Measurements from ENCODE around the gene RBM12. TPM values are rescaled to one million over a fixed set of nuclear protein-coding genes. Genes with fewer than 3 reads are reported as not detected.

Gene RBM12
- total and polyA plus RNA-seq, 7 experiments from 2014 or later = 48.9 to 122 (median 113) TPM

Other genes starting within 250 kb of the RBM12 start
- gene GDF5, start 226.7 kb downstream of the RBM12 start, total RNA-seq = under 1 TPM in 1 of 5 experiments, not detected in 4; 0.13 TPM
- not detected for gene GDF5, start 226.7 kb downstream of the RBM12 start, polyA plus RNA-seq
- 10 to 100 TPM; 34.5 to 75.0 (median 70.7) TPM for gene CEP250, start 209.3 kb downstream of the RBM12 start, total RNA-seq
- gene CEP250, start 209.3 kb downstream of the RBM12 start, polyA plus RNA-seq = 10 to 100 TPM in 1 of 2 donors, 1 to 10 TPM in 1; 7.7 to 19.0 TPM
- not detected for gene C20orf173, start 135.2 kb downstream of the RBM12 start, total RNA-seq
- not detected for gene C20orf173, start 135.2 kb downstream of the RBM12 start, polyA plus RNA-seq
- 100 to 1,000 TPM; 139 to 158 (median 148) TPM for gene ERGIC3, start 122.8 kb downstream of the RBM12 start, total RNA-seq
- gene ERGIC3, start 122.8 kb downstream of the RBM12 start, polyA plus RNA-seq = 100 to 1,000 TPM; 135 to 148 TPM
- 10 to 100 TPM in 2 of 5 experiments, 1 to 10 TPM in 2, under 1 TPM in 1; 0.35 to 25.0 (median 2.7) TPM for gene SPAG4, start 49.1 kb downstream of the RBM12 start, total RNA-seq
- not detected for gene SPAG4, start 49.1 kb downstream of the RBM12 start, polyA plus RNA-seq
- 100 to 1,000 TPM; 250 to 378 (median 305) TPM for gene CPNE1, start within 50 bp of the RBM12 start, total RNA-seq
- gene CPNE1, start within 50 bp of the RBM12 start, polyA plus RNA-seq = 100 to 1,000 TPM; 277 to 360 TPM
- gene NFS1, start 34.5 kb upstream of the RBM12 start, total RNA-seq = 10 to 100 TPM; 18.2 to 41.1 (median 35.0) TPM
- gene NFS1, start 34.5 kb upstream of the RBM12 start, polyA plus RNA-seq = 10 to 100 TPM in 1 of 2 donors, 1 to 10 TPM in 1; 9.7 to 27.7 TPM
- 10 to 100 TPM; 33.2 to 85.5 (median 38.5) TPM for gene ROMO1, start 34.5 kb upstream of the RBM12 start, total RNA-seq
- 100 to 1,000 TPM; 269 to 293 TPM for gene ROMO1, start 34.5 kb upstream of the RBM12 start, polyA plus RNA-seq
- 1,000 to 10,000 TPM in 2 of 5 experiments, 100 to 1,000 TPM in 3; 372 to 1,041 (median 699) TPM for gene RBM39, start 77.4 kb upstream of the RBM12 start, total RNA-seq
- 100 to 1,000 TPM; 100 to 152 TPM for gene RBM39, start 77.4 kb upstream of the RBM12 start, polyA plus RNA-seq
- gene PHF20, start 107.1 kb upstream of the RBM12 start, total RNA-seq = 100 to 1,000 TPM in 2 of 5 experiments, 10 to 100 TPM in 3; 57.5 to 157 (median 78.0) TPM
- gene PHF20, start 107.1 kb upstream of the RBM12 start, polyA plus RNA-seq = 100 to 1,000 TPM in 1 of 2 donors, 10 to 100 TPM in 1; 99.9 to 138 TPM

Data from naive thymus-derived CD4-positive, alpha-beta T cell (primary cell).